ENCODE measurements around the gene SETD1B. TPM values are rescaled to one million over a fixed set of nuclear protein-coding genes. Genes with fewer than 3 reads are reported as not detected.

The SETD1B gene
- total RNA-seq, 4 donors from 2014 or later, result 10.1 to 15.0 (median 11.6) TPM

GRCh38 chr12:121829250-121829918, 25.6 kb downstream of the SETD1B start:
- WGBS, 2 donors, result 82 to 86% methylated on average over 7 of the region's 7 CpGs
- TF ChIP-seq POLR2A (IDR thresholded peaks at IDR 0.05), result no peak
- TF ChIP-seq CTCF (IDR thresholded peaks at IDR 0.05), result no peak
- no peak for DNase-seq (ENCODE audit: low spot score in 2 of 2)
- H3K4me3 ChIP-seq (ENCODE audit: low read depth, poor library complexity, severe bottlenecking), result no peak overlapping the region
- intact Hi-C loops (cut with DNase I; ENCODE audit: low total_unique reads), result no loop called here

GRCh38 chr12:121830134-121830533, 26.3 kb downstream of the SETD1B start:
- intact Hi-C loops (cut with DNase I; ENCODE audit: low total_unique reads), result no loop called here
- 94 to 96% methylated on average over 20 to 22 of the region's 23 CpGs for WGBS, 2 donors
- TF ChIP-seq CTCF (IDR thresholded peaks at IDR 0.05), result no peak
- no peak for TF ChIP-seq POLR2A (IDR thresholded peaks at IDR 0.05)
- H3K4me3 ChIP-seq (ENCODE audit: low read depth, poor library complexity, severe bottlenecking), result no peak overlapping the region
- no peak for DNase-seq (ENCODE audit: low spot score in 2 of 2)

GRCh38 chr12:121830588-121831265, 26.9 kb downstream of the SETD1B start:
- H3K4me3 ChIP-seq (ENCODE audit: low read depth, poor library complexity, severe bottlenecking), result no peak overlapping the region
- intact Hi-C loops (cut with DNase I; ENCODE audit: low total_unique reads), result no loop called here
- 88 to 90% methylated on average over 29 of the region's 29 CpGs for WGBS, 2 donors
- DNase-seq (ENCODE audit: low spot score in 2 of 2), result no peak
- TF ChIP-seq POLR2A (IDR thresholded peaks at IDR 0.05), result no peak
- no peak for TF ChIP-seq CTCF (IDR thresholded peaks at IDR 0.05)

GRCh38 chr12:121831571-121832245, 27.9 kb downstream of the SETD1B start:
- H3K4me3 ChIP-seq (ENCODE audit: low read depth, poor library complexity, severe bottlenecking), result no peak overlapping the region
- TF ChIP-seq POLR2A (IDR thresholded peaks at IDR 0.05) (no peak), CTCF (IDR thresholded peaks at IDR 0.05) (no peak)
- DNase-seq (ENCODE audit: low spot score in 2 of 2), result no peak
- 90 to 91% methylated on average over 19 of the region's 19 CpGs for WGBS, 2 donors
- intact Hi-C loops (cut with DNase I; ENCODE audit: low total_unique reads), result no loop called here

- no peak overlapping the region for H3K4me3 ChIP-seq (ENCODE audit: low read depth, poor library complexity, severe bottlenecking)
- TF ChIP-seq POLR2A (IDR thresholded peaks at IDR 0.05) (no peak), CTCF (IDR thresholded peaks at IDR 0.05) (no peak)
- DNase-seq (ENCODE audit: low spot score in 2 of 2), result no peak
- WGBS, 2 donors, result 77 to 81% methylated on average over 4 of the region's 4 CpGs
- intact Hi-C loops (cut with DNase I; ENCODE audit: low total_unique reads), result no loop called here
Measured at GRCh38 chr12:121837680-121838079, 33.9 kb downstream of the SETD1B start.
